Progenitor cell of endocrine pancreas (in vitro differentiated cells): Measurements from ENCODE around the gene PDP2. TPM values are rescaled to one million over a fixed set of nuclear protein-coding genes. Genes with fewer than 3 reads are reported as not detected.
A peak's percentile ranks its signal among the peaks of the same experiment; 100 is the strongest.
"Not testable (repeated sequence)": the region's sequence is repeated elsewhere in the genome, so short reads cannot be mapped to it uniquely, and the experiment has no call there.

ENCODE experiments used
- DNase-seq: peaks from one replicate; pipeline ENCODE4 v3.0.0; 2021; ENCODE audit warnings: low spot score; ENCODE audit not compliant: unreplicated experiment
- H3K27ac Mint-ChIP-seq: 2 replicates; pipeline ENCODE4 v1.8.0; 2021; ENCODE audit warnings: mild to moderate bottlenecking, moderate library complexity, mixed read lengths
- H3K27me3 Mint-ChIP-seq: 2 replicates; pipeline ENCODE4 v1.8.0; 2021; ENCODE audit warnings: mixed read lengths
- H3K36me3 Mint-ChIP-seq: 2 replicates; pipeline ENCODE4 v1.8.0; 2022; ENCODE audit warnings: mixed read lengths; ENCODE audit not compliant: insufficient read depth
- H3K4me1 Mint-ChIP-seq: 2 replicates; pipeline ENCODE4 v1.8.0; 2021; ENCODE audit warnings: low read depth, mixed read lengths
- H3K4me3 Mint-ChIP-seq: 2 replicates; pipeline ENCODE4 v1.8.0; 2021; ENCODE audit warnings: low read depth, mild to moderate bottlenecking, moderate library complexity, mixed read lengths
- H3K9me3 Mint-ChIP-seq: 2 replicates; pipeline ENCODE4 v1.8.0; 2021; ENCODE audit warnings: low read depth, mixed read lengths
- total RNA-seq: library from RNA; stranded (reverse); gene quantifications from 2 replicates; pipeline ENCODE4 v1.2.1, GENCODE V29; 2021
- TF ChIP-seq, protein P1 (sequence below): fragments of 200-600 bp; sonication (generic); IDR thresholded peaks from one replicate; pipeline ENCODE4 v1.5.0; 2021; ENCODE audit warnings: antibody characterized with exemption, mild to moderate bottlenecking; ENCODE audit not compliant: unreplicated experiment

Gene PDP2
- total RNA-seq, 1 donor from 2014 or later = 17.0 TPM

DNA sequence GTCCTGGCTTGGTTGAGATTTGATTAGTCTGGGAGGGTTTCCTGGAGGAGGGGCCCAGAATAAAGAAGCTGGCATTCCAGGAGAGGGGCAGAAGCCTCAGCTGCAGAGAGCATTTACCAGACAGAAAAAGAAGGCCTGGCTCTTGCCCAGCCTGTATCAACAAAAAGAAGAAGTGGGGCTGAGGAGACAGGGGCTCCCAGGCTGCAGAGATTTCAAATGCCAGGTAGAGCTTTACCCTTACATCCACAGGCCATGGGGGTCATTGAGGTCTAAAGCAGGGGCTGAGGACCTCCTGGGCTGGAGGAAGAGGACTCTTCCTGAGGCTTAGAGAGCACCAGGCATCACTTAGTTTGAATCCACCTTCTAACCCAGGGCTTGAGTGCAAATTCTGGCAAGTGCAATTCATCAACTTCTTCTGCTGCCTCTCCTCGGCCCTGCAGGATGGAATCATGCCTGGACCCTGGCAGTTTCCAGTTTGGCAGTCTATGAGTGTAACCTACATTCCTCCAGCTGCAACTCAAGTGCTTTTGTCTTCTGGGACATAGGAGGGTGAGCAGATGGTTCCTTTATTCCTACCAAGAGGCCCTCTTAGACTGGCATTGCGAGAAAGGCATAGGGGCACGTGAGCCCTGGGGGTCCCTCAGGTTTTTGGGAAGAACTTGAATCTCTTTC, 20.8 kb upstream of the PDP2 start:
- Mint-ChIP-seq H3K9me3 (no peaks in the 10 kb centered on the region), H3K27ac (no peak overlapping the region), H3K4me1 (no peaks in the 10 kb centered on the region), H3K4me3 (no peak overlapping the region), H3K27me3 (peaks cover 11% of the 10 kb centered on the region), H3K36me3 (no peaks in the 10 kb centered on the region)
- DNase-seq = no peak
- TF ChIP-seq, protein P1, sequence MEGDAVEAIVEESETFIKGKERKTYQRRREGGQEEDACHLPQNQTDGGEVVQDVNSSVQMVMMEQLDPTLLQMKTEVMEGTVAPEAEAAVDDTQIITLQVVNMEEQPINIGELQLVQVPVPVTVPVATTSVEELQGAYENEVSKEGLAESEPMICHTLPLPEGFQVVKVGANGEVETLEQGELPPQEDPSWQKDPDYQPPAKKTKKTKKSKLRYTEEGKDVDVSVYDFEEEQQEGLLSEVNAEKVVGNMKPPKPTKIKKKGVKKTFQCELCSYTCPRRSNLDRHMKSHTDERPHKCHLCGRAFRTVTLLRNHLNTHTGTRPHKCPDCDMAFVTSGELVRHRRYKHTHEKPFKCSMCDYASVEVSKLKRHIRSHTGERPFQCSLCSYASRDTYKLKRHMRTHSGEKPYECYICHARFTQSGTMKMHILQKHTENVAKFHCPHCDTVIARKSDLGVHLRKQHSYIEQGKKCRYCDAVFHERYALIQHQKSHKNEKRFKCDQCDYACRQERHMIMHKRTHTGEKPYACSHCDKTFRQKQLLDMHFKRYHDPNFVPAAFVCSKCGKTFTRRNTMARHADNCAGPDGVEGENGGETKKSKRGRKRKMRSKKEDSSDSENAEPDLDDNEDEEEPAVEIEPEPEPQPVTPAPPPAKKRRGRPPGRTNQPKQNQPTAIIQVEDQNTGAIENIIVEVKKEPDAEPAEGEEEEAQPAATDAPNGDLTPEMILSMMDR = no peak

DNA sequence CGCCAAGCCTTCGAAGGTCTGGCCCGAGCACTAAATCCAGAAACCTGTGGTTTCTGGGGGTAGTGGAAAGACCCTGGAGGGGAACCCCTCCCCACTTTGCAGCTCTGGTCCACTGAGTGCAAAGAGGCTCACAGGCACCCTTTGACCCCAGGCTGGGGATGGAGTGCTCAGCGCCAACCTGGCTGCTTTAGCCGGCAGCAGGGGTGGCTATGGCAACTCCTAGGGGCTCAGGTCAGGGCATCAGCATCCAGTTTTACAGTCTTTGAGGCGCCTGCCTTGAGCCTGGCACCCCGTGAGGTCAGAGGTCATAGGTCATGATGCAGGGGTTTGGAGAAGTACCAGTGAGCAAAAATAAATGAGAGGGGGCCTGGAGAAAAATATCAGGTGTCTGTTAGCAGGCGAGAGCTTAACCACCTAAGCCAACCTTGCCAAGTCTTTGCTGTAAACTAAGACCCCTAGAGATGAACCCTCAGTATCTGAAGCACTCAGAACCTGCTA, 18.2 kb upstream of the PDP2 start:
- H3K36me3 Mint-ChIP-seq = no peaks in the 10 kb centered on the region
- no peaks in the 10 kb centered on the region for H3K4me1 Mint-ChIP-seq
- no peak overlapping the region for H3K27ac Mint-ChIP-seq
- DNase-seq = no peak
- peaks cover 10% of the 10 kb centered on the region for H3K27me3 Mint-ChIP-seq
- no peaks in the 10 kb centered on the region for H3K9me3 Mint-ChIP-seq
- no peak overlapping the region for H3K4me3 Mint-ChIP-seq
- TF ChIP-seq, protein P1 = no peak

DNA sequence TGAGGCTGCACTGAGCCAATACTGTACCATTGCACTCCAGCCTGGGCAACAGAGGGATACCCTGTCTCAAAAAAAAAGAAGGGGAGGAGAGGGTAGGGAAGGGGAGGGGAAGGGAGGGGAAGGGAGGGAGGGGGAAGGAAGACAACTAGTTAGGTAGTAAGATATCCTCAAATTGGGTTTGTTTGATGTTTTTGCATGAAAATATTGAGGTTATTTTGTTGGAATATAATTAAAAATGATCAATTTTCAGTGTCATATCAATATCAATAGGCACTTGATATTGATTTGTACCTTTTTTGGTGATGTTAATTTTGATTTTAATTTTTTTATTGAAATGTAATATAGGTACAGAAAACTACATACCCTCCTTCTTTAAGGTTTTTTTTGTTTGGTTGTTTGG, 16.6 kb upstream of the PDP2 start:
- Mint-ChIP-seq H3K27ac (no peak overlapping the region), H3K4me3 (no peak overlapping the region), H3K27me3 (peaks cover 11% of the 10 kb centered on the region), H3K36me3 (no peaks in the 10 kb centered on the region), H3K4me1 (no peaks in the 10 kb centered on the region), H3K9me3 (no peaks in the 10 kb centered on the region)
- no peak for DNase-seq
- TF ChIP-seq, protein P1 = no peak

DNA sequence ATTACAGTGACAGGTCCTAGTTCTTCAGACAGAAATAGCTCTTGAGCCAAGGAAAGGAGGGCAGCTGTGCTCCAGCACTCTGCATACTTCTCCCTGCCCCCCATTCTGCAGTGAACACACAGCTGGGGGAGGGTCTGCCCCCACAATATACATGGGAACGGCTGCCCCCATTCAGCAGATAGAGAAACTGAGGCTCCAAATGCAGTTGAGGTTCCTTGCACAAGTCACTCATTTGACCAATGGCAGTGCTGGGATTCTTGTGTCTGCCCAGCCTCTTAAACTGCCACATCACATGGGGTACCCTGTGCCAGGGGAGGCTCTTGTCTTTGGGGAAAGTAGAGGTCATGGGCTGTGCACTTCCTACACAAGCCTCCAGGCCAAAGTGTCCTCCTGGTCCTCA, 10.9 kb upstream of the PDP2 start:
- no peak overlapping the region for H3K4me3 Mint-ChIP-seq
- no peak overlapping the region for H3K27ac Mint-ChIP-seq
- H3K4me1 Mint-ChIP-seq = peaks cover 2% of the 10 kb centered on the region
- no peaks in the 10 kb centered on the region for H3K36me3 Mint-ChIP-seq
- H3K9me3 Mint-ChIP-seq = no peaks in the 10 kb centered on the region
- peaks cover 21% of the 10 kb centered on the region for H3K27me3 Mint-ChIP-seq
- TF ChIP-seq, protein P1 = no peak
- no peak for DNase-seq

DNA sequence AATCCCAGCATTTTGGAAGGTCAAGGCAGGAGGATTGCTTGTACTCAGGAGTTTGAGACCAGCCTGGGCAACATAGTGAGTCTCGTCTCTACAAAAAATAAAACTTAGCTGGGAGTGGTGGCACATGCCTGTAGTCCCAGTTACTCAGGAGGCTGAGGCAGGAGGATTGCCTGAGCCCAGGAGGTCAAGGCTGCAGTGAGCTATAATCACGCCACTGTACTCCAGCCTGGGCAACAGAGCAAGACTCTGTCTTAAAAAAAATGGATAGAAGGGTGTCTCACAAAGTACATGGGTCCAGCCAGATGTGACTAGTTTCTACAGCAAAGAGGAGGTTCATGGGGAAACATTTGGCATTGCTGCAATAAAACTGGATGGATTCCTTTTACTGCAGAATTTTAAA, 9.0 kb upstream of the PDP2 start:
- H3K4me1 Mint-ChIP-seq, H3K4me3 Mint-ChIP-seq, H3K36me3 Mint-ChIP-seq, H3K27ac Mint-ChIP-seq, H3K9me3 Mint-ChIP-seq, DNase-seq: not testable (repeated sequence)
- peaks cover 25% of the 10 kb centered on the region for H3K27me3 Mint-ChIP-seq

DNA sequence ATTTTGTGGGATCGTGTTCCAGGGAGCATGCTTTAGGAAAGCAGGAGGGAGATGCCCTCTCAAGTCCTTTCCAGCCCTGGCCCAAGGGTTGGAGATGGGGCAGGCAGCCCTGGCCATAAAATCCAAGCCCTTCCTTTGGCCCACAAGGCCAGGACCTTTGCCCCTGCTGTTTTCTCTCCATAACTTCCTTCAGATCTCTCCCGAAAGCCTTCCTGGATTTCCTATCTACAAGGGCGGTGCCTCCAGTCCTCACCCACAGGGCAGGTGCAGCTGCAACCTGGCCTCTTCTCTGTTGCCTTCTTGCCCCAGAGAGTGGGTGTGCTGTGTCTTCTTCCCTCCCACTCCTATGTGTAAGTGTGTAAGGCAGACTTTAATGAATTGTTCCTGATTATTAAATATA, 8.5 kb upstream of the PDP2 start:
- no peak overlapping the region for H3K4me3 Mint-ChIP-seq
- no peaks in the 10 kb centered on the region for H3K9me3 Mint-ChIP-seq
- peaks cover 2% of the 10 kb centered on the region for H3K4me1 Mint-ChIP-seq
- peak overlapping the region; percentile 31 for H3K27ac Mint-ChIP-seq
- H3K27me3 Mint-ChIP-seq = peaks cover 25% of the 10 kb centered on the region
- no peaks in the 10 kb centered on the region for H3K36me3 Mint-ChIP-seq
- no peak for DNase-seq
- TF ChIP-seq, protein P1 = no peak
